Motor neuron (in vitro differentiated cells): ENCODE results near the gene CSTPP1. TPM values are rescaled to one million over a fixed set of nuclear protein-coding genes. Genes with fewer than 3 reads are reported as not detected.
A peak's percentile ranks its signal among the peaks of the same experiment; 100 is the strongest.
"Not testable (repeated sequence)": the region's sequence is repeated elsewhere in the genome, so short reads cannot be mapped to it uniquely, and the experiment has no call there.

Experiments
- ATAC-seq, 8 experiments: fragments of 200-7000 bp; cut with Tn5 transposase; replicated peaks in 6 of 8; 2 replicates each; pipeline ENCODE4 v1.8.0; 2021; ENCODE audit warnings: mild to moderate bottlenecking in 8 of 8, moderate library complexity in 8 of 8
- H3K27ac ChIP-seq, 2 donors: fragments of 250-450 bp; sonication (Bioruptor Pico); 2 replicates each; pipeline ENCODE4 v1.9.0; 2021; ENCODE audit warnings: antibody characterized with exemption in 2 of 2, mild to moderate bottlenecking in 2 of 2, moderate library complexity in 1 of 2
- H3K4me1 ChIP-seq, 2 donors: fragments of 250-450 bp; sonication (Bioruptor Pico); replicated peaks in 1 of 2; 2 replicates each; pipeline ENCODE4 v1.6.1; 2021; ENCODE audit warnings: antibody characterized with exemption in 2 of 2, mild to moderate bottlenecking in 2 of 2, moderate library complexity in 1 of 2
- H3K4me3 ChIP-seq, 5 donors: fragments of 250-450 bp; sonication (Bioruptor Pico); 2 replicates each; pipeline ENCODE4 v1.9.0; 2021; ENCODE audit warnings: antibody characterized with exemption in 5 of 5, mild to moderate bottlenecking in 5 of 5, moderate library complexity in 4 of 5
- WGBS, 10 experiments: fragments of 450-650 bp; shearing (Covaris generic); methylation state at CpG; one replicate each; pipeline ENCODE4 v1.0.0; 2022; 5-methylcytosine and 5-hydroxymethylcytosine counted together
- in situ Hi-C, 9 experiments: fragments of 400-800 bp; cut with MboI; loops; one replicate each; pipeline ENCODE4 v1.15.0; 2021; ENCODE audit warnings: low sequenced_read_pairs in 9 of 9, low pct_unique_long_range_greater_than_20kb in 2 of 9; ENCODE audit not compliant: unreplicated experiment in 9 of 9
- total RNA-seq, 8 experiments: library from RNA; unstranded; fragments of 300-600 nt; gene quantifications; 2 replicates each; pipeline versions ENCODE4 v1.2.3 to v1.2.4, GENCODE V29; 2022

CSTPP1 gene
- total RNA-seq, 8 experiments from 2014 or later: 13.2 to 65.9 (median 31.3) TPM

- in situ Hi-C loops: no loop called here
- H3K4me3 ChIP-seq: no peak overlapping the region
- ATAC-seq: peak in 3 of 8 experiments; percentile 0 to 22 (median 12)
- WGBS, 10 experiments: 17 to 100% (median 87%) methylated on average over 1 to 9 of the region's 11 CpGs; no CpG with 5 or more reads in 1 of the 10 experiments
- H3K4me1 ChIP-seq: peaks cover 11 to 33% of the 10 kb centered on the region in 2 donors
- H3K27ac ChIP-seq: no peak overlapping the region
Observed at GRCh38 chr11:47189100-47189834, 252.7 kb downstream of the CSTPP1 start.

- ATAC-seq, H3K27ac ChIP-seq, H3K4me3 ChIP-seq, in situ Hi-C loops: not testable (repeated sequence)
- H3K4me1 ChIP-seq: peaks cover 2 to 17% of the 10 kb centered on the region in 2 donors
- 0 to 100% (median 74%) methylated on average over 2 to 9 of the region's 10 CpGs; no CpG with 5 or more reads in 3 of the 10 experiments for WGBS, 10 experiments
Observed at GRCh38 chr11:47191137-47191536, 254.6 kb downstream of the CSTPP1 start.

- WGBS, 10 experiments: 21 to 100% (median 70%) methylated on average over 1 to 3 of the region's 4 CpGs
- no peak overlapping the region for H3K27ac ChIP-seq
- no peak overlapping the region for H3K4me3 ChIP-seq
- H3K4me1 ChIP-seq: peaks cover 2 to 17% of the 10 kb centered on the region in 2 donors
- in situ Hi-C loops: no loop called here
- ATAC-seq: peak in 3 of 8 experiments; percentile 10 to 24 (median 11)
Observed at GRCh38 chr11:47192111-47192510, 255.6 kb downstream of the CSTPP1 start.

GRCh38 chr11:47198161-47198560 is 261.6 kb downstream of the CSTPP1 start:
- H3K4me1 ChIP-seq, in situ Hi-C loops, H3K27ac ChIP-seq, ATAC-seq, H3K4me3 ChIP-seq: not testable (repeated sequence)
- WGBS, 10 experiments: 60 to 100% (median 93%) methylated on average over 1 to 6 of the region's 9 CpGs; no CpG with 5 or more reads in 3 of the 10 experiments

- no peak for ATAC-seq
- Histone ChIP-seq H3K27ac (no peak overlapping the region), H3K4me1 (peaks cover 5% of the 10 kb centered on the region in 2 donors), H3K4me3 (no peak overlapping the region)
- in situ Hi-C loops: no loop called here
- 21 to 100% (median 83%) methylated on average over 2 to 4 of the region's 4 CpGs; no CpG with 5 or more reads in 2 of the 10 experiments for WGBS, 10 experiments
Observed at GRCh38 chr11:47201015-47201414, 264.5 kb downstream of the CSTPP1 start.

- H3K4me3 ChIP-seq: no peak overlapping the region
- H3K27ac ChIP-seq: no peak overlapping the region
- WGBS, 10 experiments: 56 to 100% (median 84%) methylated on average over 1 to 5 of the region's 5 CpGs
- ATAC-seq: no peak
- in situ Hi-C loops: no loop called here
- peaks cover 5% of the 10 kb centered on the region in 2 donors for H3K4me1 ChIP-seq
Observed at GRCh38 chr11:47202576-47202975, 266.0 kb downstream of the CSTPP1 start.

GRCh38 chr11:47204637-47204989 is 268.1 kb downstream of the CSTPP1 start:
- Histone ChIP-seq H3K4me3 (no peak overlapping the region), H3K4me1 (peaks cover 5% of the 10 kb centered on the region in 2 donors), H3K27ac (no peak overlapping the region)
- WGBS, 10 experiments: 0 to 67% (median 33%) methylated on average over 1 to 2 of the region's 2 CpGs; no CpG with 5 or more reads in 3 of the 10 experiments
- in situ Hi-C loops: no loop called here
- peak in 7 of 8 experiments; percentile 51 to 100 (median 82) for ATAC-seq

- H3K27ac ChIP-seq, in situ Hi-C loops, ATAC-seq, H3K4me3 ChIP-seq, H3K4me1 ChIP-seq: not testable (repeated sequence)
- WGBS, 10 experiments: 61 to 100% (median 89%) methylated on average over 1 to 5 of the region's 5 CpGs; no CpG with 5 or more reads in 1 of the 10 experiments
Observed at GRCh38 chr11:47206577-47206976, 270.0 kb downstream of the CSTPP1 start.

GRCh38 chr11:47207459-47207858 is 270.9 kb downstream of the CSTPP1 start:
- peaks cover 5% of the 10 kb centered on the region in 2 donors for H3K4me1 ChIP-seq
- no peak overlapping the region for H3K4me3 ChIP-seq
- ATAC-seq: no peak
- in situ Hi-C loops: no loop called here
- H3K27ac ChIP-seq: no peak overlapping the region
- WGBS, 10 experiments: 56 to 100% (median 84%) methylated on average over 1 to 6 of the region's 6 CpGs; no CpG with 5 or more reads in 2 of the 10 experiments

- 82 to 100% (median 94%) methylated on average over 1 to 10 of the region's 13 CpGs for WGBS, 10 experiments
- H3K27ac ChIP-seq, H3K4me1 ChIP-seq, in situ Hi-C loops, ATAC-seq, H3K4me3 ChIP-seq: not testable (repeated sequence)
Observed at GRCh38 chr11:47208008-47208552, 271.5 kb downstream of the CSTPP1 start.

GRCh38 chr11:47208628-47209027 is 272.1 kb downstream of the CSTPP1 start:
- 33 to 100% (median 94%) methylated on average over 1 to 4 of the region's 5 CpGs; no CpG with 5 or more reads in 3 of the 10 experiments for WGBS, 10 experiments
- Histone ChIP-seq H3K4me3 (no peak overlapping the region), H3K27ac (no peak overlapping the region), H3K4me1 (peaks cover 5% of the 10 kb centered on the region in 2 donors)
- ATAC-seq: no peak
- in situ Hi-C loops: no loop called here
